ENCODE measurements around the gene MNAT1. TPM values are rescaled to one million over a fixed set of nuclear protein-coding genes. Genes with fewer than 3 reads are reported as not detected.

MNAT1 gene
- total RNA-seq, 1 donor from 2014 or later, result 37.1 TPM

GRCh38 chr14:60972295-60972694 is 237.7 kb downstream of the MNAT1 start:
- no peaks in the 10 kb centered on the region for H3K4me1 Mint-ChIP-seq
- intact Hi-C loops (cut with micrococcal nuclease), result no loop called here
- H3K27me3 Mint-ChIP-seq, result no peaks in the 10 kb centered on the region
- ChIA-PET CTCF (no interaction called here), POLR2A (no interaction called here)
- DNase-seq (no peak), ATAC-seq (ENCODE audit: low read depth) (no peak)
- no peak overlapping the region for H3K4me3 Mint-ChIP-seq
- no peak for TF ChIP-seq CTCF (IDR thresholded peaks at IDR 0.05)
- H3K9me3 Mint-ChIP-seq, result no peaks in the 10 kb centered on the region
- H3K36me3 Mint-ChIP-seq (ENCODE audit: low read depth), result peaks cover 36% of the 10 kb centered on the region
- H3K27ac Mint-ChIP-seq, result no peak overlapping the region

- DNase-seq (no peak), ATAC-seq (ENCODE audit: low read depth) (no peak)
- Mint-ChIP-seq H3K9me3 (no peaks in the 10 kb centered on the region), H3K27me3 (no peaks in the 10 kb centered on the region), H3K36me3 (ENCODE audit: low read depth) (peaks cover 39% of the 10 kb centered on the region), H3K27ac (no peak overlapping the region), H3K4me1 (peaks cover 3% of the 10 kb centered on the region), H3K4me3 (no peak overlapping the region)
- POLR2A ChIA-PET, result no interaction called here
- CTCF ChIA-PET, result no interaction called here
- intact Hi-C loops (cut with micrococcal nuclease), result no loop called here
- no peak for TF ChIP-seq CTCF (IDR thresholded peaks at IDR 0.05)
These were observed 238.5 kb downstream of the MNAT1 start for GRCh38 chr14:60973070-60973469.

- Mint-ChIP-seq H3K4me1 (peaks cover 9% of the 10 kb centered on the region), H3K36me3 (ENCODE audit: low read depth) (peaks cover 39% of the 10 kb centered on the region), H3K27ac (no peak overlapping the region), H3K9me3 (no peaks in the 10 kb centered on the region), H3K27me3 (no peaks in the 10 kb centered on the region), H3K4me3 (no peak overlapping the region)
- intact Hi-C loops (cut with micrococcal nuclease), result no loop called here
- ChIA-PET POLR2A (no interaction called here), CTCF (no interaction called here)
- ATAC-seq (ENCODE audit: low read depth) (no peak), DNase-seq (no peak)
- TF ChIP-seq CTCF (IDR thresholded peaks at IDR 0.05), result no peak
These were observed 239.6 kb downstream of the MNAT1 start for GRCh38 chr14:60974090-60974651.

- Mint-ChIP-seq H3K4me1 (peaks cover 14% of the 10 kb centered on the region), H3K27ac (no peak overlapping the region), H3K9me3 (no peaks in the 10 kb centered on the region), H3K27me3 (no peaks in the 10 kb centered on the region), H3K4me3 (no peak overlapping the region), H3K36me3 (ENCODE audit: low read depth) (peaks cover 39% of the 10 kb centered on the region)
- TF ChIP-seq CTCF (IDR thresholded peaks at IDR 0.05), result no peak
- DNase-seq (no peak), ATAC-seq (ENCODE audit: low read depth) (no peak)
- ChIA-PET POLR2A (no interaction called here), CTCF (no interaction called here)
- intact Hi-C loops (cut with micrococcal nuclease), result no loop called here
These were observed 241.0 kb downstream of the MNAT1 start for GRCh38 chr14:60975551-60975950.

- no peaks in the 10 kb centered on the region for H3K27me3 Mint-ChIP-seq
- H3K27ac Mint-ChIP-seq, result no peak overlapping the region
- DNase-seq, result no peak
- H3K4me3 Mint-ChIP-seq, result no peak overlapping the region
- H3K4me1 Mint-ChIP-seq, result peaks cover 16% of the 10 kb centered on the region
- TF ChIP-seq CTCF (IDR thresholded peaks at IDR 0.05), result no peak
- intact Hi-C loops (cut with micrococcal nuclease), result no loop called here
- POLR2A ChIA-PET, result no interaction called here
- CTCF ChIA-PET, result no interaction called here
- H3K9me3 Mint-ChIP-seq, result no peaks in the 10 kb centered on the region
- no peak for ATAC-seq (ENCODE audit: low read depth)
- H3K36me3 Mint-ChIP-seq (ENCODE audit: low read depth), result peaks cover 31% of the 10 kb centered on the region
These were observed 243.3 kb downstream of the MNAT1 start for GRCh38 chr14:60977847-60978246.

Data from activated B cell treated with CpG ODN at 0.5 μM for 24 hours (primary cell).